ENCODE measurements around the gene LRRIQ4.

DNA sequence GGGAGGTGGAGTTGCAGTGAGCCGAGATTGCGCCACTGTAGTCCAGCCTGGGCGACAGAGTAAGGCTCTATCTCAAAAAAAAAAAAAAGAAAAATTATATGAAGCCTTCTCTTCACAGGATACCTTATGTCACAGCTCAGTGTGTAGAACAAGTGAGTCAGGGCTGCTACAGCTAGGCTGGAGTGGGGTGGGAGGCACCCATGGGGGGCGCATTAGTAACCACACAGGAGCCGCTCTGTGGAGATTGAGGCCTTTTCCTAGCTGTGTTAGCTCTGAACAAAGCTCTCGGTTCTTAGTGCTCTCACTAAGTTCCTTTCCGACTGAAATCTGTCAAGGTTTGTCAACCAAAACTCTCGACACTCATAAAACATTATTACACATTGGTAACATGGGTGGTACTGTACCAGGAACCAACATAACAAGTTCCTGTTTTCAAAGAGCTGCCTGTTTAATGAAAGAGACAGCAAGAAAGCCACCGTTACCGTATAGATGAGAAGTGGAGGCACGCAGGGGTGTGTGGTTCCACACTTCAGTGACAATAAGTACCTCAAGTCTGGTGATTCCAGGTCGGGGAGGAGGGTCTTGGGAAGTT lies 52.6 kb downstream of the LRRIQ4 start:
- TF ChIP-seq, protein P1, sequence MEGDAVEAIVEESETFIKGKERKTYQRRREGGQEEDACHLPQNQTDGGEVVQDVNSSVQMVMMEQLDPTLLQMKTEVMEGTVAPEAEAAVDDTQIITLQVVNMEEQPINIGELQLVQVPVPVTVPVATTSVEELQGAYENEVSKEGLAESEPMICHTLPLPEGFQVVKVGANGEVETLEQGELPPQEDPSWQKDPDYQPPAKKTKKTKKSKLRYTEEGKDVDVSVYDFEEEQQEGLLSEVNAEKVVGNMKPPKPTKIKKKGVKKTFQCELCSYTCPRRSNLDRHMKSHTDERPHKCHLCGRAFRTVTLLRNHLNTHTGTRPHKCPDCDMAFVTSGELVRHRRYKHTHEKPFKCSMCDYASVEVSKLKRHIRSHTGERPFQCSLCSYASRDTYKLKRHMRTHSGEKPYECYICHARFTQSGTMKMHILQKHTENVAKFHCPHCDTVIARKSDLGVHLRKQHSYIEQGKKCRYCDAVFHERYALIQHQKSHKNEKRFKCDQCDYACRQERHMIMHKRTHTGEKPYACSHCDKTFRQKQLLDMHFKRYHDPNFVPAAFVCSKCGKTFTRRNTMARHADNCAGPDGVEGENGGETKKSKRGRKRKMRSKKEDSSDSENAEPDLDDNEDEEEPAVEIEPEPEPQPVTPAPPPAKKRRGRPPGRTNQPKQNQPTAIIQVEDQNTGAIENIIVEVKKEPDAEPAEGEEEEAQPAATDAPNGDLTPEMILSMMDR (IDR thresholded peaks at IDR 0.05) = no peak
- no peak for TF ChIP-seq POLR2A (IDR thresholded peaks at IDR 0.05)
